ENCODE results near the gene PI4KA. TPM values are rescaled to one million over a fixed set of nuclear protein-coding genes. Genes with fewer than 3 reads are reported as not detected.

PI4KA gene
- total RNA-seq, 1 donor from 2014 or later = 24.4 TPM

DNA sequence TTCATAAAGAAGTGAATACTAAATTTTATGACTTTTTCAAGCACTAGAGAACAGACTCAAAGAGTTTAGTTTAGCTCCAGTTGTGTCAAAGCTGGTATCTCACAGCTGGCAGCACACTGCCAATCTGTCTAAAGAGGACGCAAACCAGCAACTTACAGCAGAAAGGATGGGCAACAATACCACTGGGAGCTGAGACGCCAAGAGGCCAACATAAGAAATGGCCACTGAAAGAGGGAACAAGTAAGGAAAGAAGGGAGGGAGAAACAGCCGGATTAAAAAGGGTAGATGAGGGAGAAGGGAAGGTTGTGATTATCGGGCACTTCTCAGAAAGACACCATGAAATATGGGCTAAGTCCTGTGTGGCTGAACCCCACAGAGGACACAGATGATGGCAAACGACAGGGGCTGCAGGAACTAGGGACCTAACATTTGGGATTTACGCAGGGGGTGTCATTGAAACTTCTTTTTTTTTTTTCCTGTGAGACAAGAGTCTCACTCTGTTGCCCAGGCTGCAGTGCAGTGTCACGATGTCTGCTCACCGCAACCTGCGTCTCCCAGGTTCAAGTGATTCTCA is 43.0 kb downstream of the PI4KA start:
- no peaks in the 10 kb centered on the region for H3K4me1 ChIP-seq
- no peak overlapping the region for H3K9ac ChIP-seq
- H3K4me3 ChIP-seq = no peak overlapping the region
- no peak overlapping the region for H3K27ac ChIP-seq
- H3K79me2 ChIP-seq (ENCODE audit: low read depth) = no peaks in the 10 kb centered on the region
- peaks cover 25% of the 10 kb centered on the region for H3K36me3 Mint-ChIP-seq
- H3K4me3 Mint-ChIP-seq = no peak overlapping the region
- no peaks in the 10 kb centered on the region for H3K9me3 ChIP-seq (ENCODE audit: low read depth)
- TF ChIP-seq CTCF (IDR thresholded peaks at IDR 0.05) (no peak), EZH2phosphoT487 (IDR thresholded peaks at IDR 0.05) (no peak), EZH2 (IDR thresholded peaks at IDR 0.05) (no peak)
- DNase-seq (ENCODE audit: low spot score) = no peak
- H3K4me2 ChIP-seq = no peak overlapping the region
- no peak overlapping the region for H2AFZ ChIP-seq (replicated peaks)
- H3F3A ChIP-seq (ENCODE audit: low read depth) = no peaks in the 10 kb centered on the region
- H3K9me3 Mint-ChIP-seq = no peaks in the 10 kb centered on the region
- no peaks in the 10 kb centered on the region for H4K20me1 ChIP-seq (ENCODE audit: low read depth)
- H3K4me1 Mint-ChIP-seq = no peaks in the 10 kb centered on the region
- peaks cover 2% of the 10 kb centered on the region for H3K27me3 Mint-ChIP-seq (ENCODE audit: insufficient read depth, low read depth)
- H3K27ac Mint-ChIP-seq = no peak overlapping the region
- no peaks in the 10 kb centered on the region for H3K36me3 ChIP-seq
- H3K27me3 ChIP-seq = no peaks in the 10 kb centered on the region

DNA sequence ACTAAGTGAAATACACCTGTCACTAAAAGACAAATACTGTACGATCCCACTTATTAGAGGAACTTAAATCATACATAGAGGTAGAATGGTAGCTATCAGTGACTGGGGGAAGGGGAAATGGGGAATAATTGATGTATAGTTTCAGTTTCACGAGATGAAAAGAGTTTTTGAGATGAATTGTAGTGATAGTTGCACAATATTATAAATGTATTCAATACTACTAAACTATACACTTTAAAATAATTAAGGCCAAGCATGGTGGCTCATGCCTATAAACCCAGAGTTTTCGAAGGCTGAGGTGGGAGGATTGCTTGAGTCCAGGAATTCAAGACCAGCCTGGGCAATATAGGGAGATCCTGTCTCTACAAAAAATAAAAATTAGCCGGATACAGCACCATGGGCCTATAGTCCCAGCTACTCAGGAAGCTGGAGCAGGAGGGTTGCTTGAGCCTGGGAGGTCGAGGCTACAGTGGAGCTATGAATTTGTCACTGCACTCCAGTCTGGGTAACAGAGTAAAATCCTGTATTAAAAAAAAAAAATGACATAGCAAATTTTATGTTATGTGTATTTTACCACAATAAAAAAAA is 44.3 kb downstream of the PI4KA start:
- no peak overlapping the region for H3K4me2 ChIP-seq
- peaks cover 29% of the 10 kb centered on the region for H3K36me3 Mint-ChIP-seq
- H3K27ac ChIP-seq = no peak overlapping the region
- H2AFZ ChIP-seq (replicated peaks) = no peak overlapping the region
- H3K9me3 ChIP-seq (ENCODE audit: low read depth) = no peaks in the 10 kb centered on the region
- no peak overlapping the region for H3K4me3 Mint-ChIP-seq
- TF ChIP-seq EZH2phosphoT487 (IDR thresholded peaks at IDR 0.05) (no peak), EZH2 (IDR thresholded peaks at IDR 0.05) (no peak), CTCF (IDR thresholded peaks at IDR 0.05) (no peak)
- no peak overlapping the region for H3K4me3 ChIP-seq
- no peaks in the 10 kb centered on the region for H3K79me2 ChIP-seq (ENCODE audit: low read depth)
- no peak for DNase-seq (ENCODE audit: low spot score)
- no peaks in the 10 kb centered on the region for H3K4me1 Mint-ChIP-seq
- H4K20me1 ChIP-seq (ENCODE audit: low read depth) = no peaks in the 10 kb centered on the region
- no peaks in the 10 kb centered on the region for H3K9me3 Mint-ChIP-seq
- no peaks in the 10 kb centered on the region for H3F3A ChIP-seq (ENCODE audit: low read depth)
- no peaks in the 10 kb centered on the region for H3K4me1 ChIP-seq
- no peak overlapping the region for H3K27ac Mint-ChIP-seq
- H3K36me3 ChIP-seq = no peaks in the 10 kb centered on the region
- H3K9ac ChIP-seq = no peak overlapping the region
- peaks cover 2% of the 10 kb centered on the region for H3K27me3 Mint-ChIP-seq (ENCODE audit: insufficient read depth, low read depth)
- no peaks in the 10 kb centered on the region for H3K27me3 ChIP-seq

- no peak overlapping the region for H2AFZ ChIP-seq (replicated peaks)
- H3K4me3 ChIP-seq = no peak overlapping the region
- H3K36me3 ChIP-seq = no peaks in the 10 kb centered on the region
- H4K20me1 ChIP-seq (ENCODE audit: low read depth) = no peaks in the 10 kb centered on the region
- no peak overlapping the region for H3K27ac Mint-ChIP-seq
- H3F3A ChIP-seq (ENCODE audit: low read depth) = no peaks in the 10 kb centered on the region
- H3K9ac ChIP-seq = no peak overlapping the region
- no peak overlapping the region for H3K27ac ChIP-seq
- H3K36me3 Mint-ChIP-seq = peaks cover 32% of the 10 kb centered on the region
- TF ChIP-seq EZH2 (IDR thresholded peaks at IDR 0.05) = no peak
- no peak for TF ChIP-seq CTCF (IDR thresholded peaks at IDR 0.05)
- no peak for TF ChIP-seq EZH2phosphoT487 (IDR thresholded peaks at IDR 0.05)
- H3K4me1 Mint-ChIP-seq = no peaks in the 10 kb centered on the region
- no peak overlapping the region for H3K4me2 ChIP-seq
- no peaks in the 10 kb centered on the region for H3K79me2 ChIP-seq (ENCODE audit: low read depth)
- DNase-seq (ENCODE audit: low spot score) = no peak
- no peaks in the 10 kb centered on the region for H3K9me3 ChIP-seq (ENCODE audit: low read depth)
- no peaks in the 10 kb centered on the region for H3K9me3 Mint-ChIP-seq
- no peak overlapping the region for H3K4me3 Mint-ChIP-seq
- peaks cover 2% of the 10 kb centered on the region for H3K27me3 Mint-ChIP-seq (ENCODE audit: insufficient read depth, low read depth)
- H3K27me3 ChIP-seq = no peaks in the 10 kb centered on the region
- H3K4me1 ChIP-seq = no peaks in the 10 kb centered on the region
Measured at GRCh38 chr22:20813056-20813455, 45.6 kb downstream of the PI4KA start.

All from neural progenitor cell (in vitro differentiated cells).